K562 (cell line): ENCODE results near the gene SPATS1. TPM values are rescaled to one million over a fixed set of nuclear protein-coding genes. Genes with fewer than 3 reads are reported as not detected.

Source experiments
- HSF4 ChIP-seq: fragments of 250-450 bp; sonication (Bioruptor Pico); IDR thresholded peaks from 2 replicates; pipeline ENCODE4 v2.1.2; 2022; ENCODE audit warnings: mild to moderate bottlenecking, moderate library complexity, borderline replicate concordance
- MED1 ChIP-seq: sonication (generic); formaldehyde crosslinking; IDR thresholded peaks from 2 replicates; pipeline ENCODE4 v1.8.1; 2023; ENCODE audit warnings: missing genetic modification reagents, borderline replicate concordance
- NCOA6 ChIP-seq: fragments of 450-650 bp; IDR thresholded peaks from 2 replicates; pipeline ENCODE4 v1.6.1; 2017; ENCODE audit warnings: mild to moderate bottlenecking
- polyA plus RNA-seq, 8 experiments: library from polyadenylated mRNA; depleted of rRNA in 4 of 8; stranded (reverse) in 5 of 8; unstranded in 3 of 8; fragments of >200 nt; fragmentation: Nextera tagmentation in 2 of 8; fragmentation: Illumina TruSeq in 1 of 8; extraction: Ambion mirVana in 2 of 8; extraction: Trizol in 1 of 8; gene quantifications; 2 replicates each; pipeline versions ENCODE4 v1.2.1 to v1.2.3, GENCODE V29; 2011 to 2014; ENCODE audit warnings: inconsistent platforms in 1 of 8, missing spikeins in 1 of 8
- total RNA-seq, 7 experiments: library from RNA; depleted of rRNA in 6 of 7; stranded (reverse); fragments of >200 nt in 6 of 7; fragmentation: Illumina TruSeq in 2 of 7; extraction: Trizol in 2 of 7; gene quantifications; 2 replicates each; pipeline versions ENCODE4 v1.2.1 to v1.2.3, GENCODE V29; 2011 to 2021; ENCODE audit warnings: low replicate concordance in 1 of 7
- TF ChIP-seq, protein P1 (sequence below): sonication (generic); formaldehyde crosslinking; IDR thresholded peaks from 2 replicates; pipeline ENCODE4 v1.8.1; 2023; ENCODE audit warnings: mild to moderate bottlenecking, missing genetic modification reagents
- TF ChIP-seq, protein P2 (sequence below): IDR thresholded peaks from 2 replicates; pipeline ENCODE4 v1.6.1; 2011; ENCODE audit warnings: borderline replicate concordance, low read depth, mild to moderate bottlenecking, moderate library complexity, low read length; ENCODE audit not compliant: insufficient read depth, poor library complexity, severe bottlenecking
- TF ChIP-seq, protein P3 (sequence below): fragments of 250-450 bp; sonication (Bioruptor Pico); IDR thresholded peaks from 2 replicates; pipeline ENCODE4 v1.5.0; 2020; ENCODE audit warnings: mild to moderate bottlenecking
- TF ChIP-seq, protein P4 (sequence below): fragments of 450-650 bp; IDR thresholded peaks from 2 replicates; pipeline ENCODE4 v1.6.1; 2016; ENCODE audit warnings: low read depth
- TF ChIP-seq, protein P5 (sequence below): fragments of 450-650 bp; IDR thresholded peaks from 2 replicates; pipeline ENCODE4 v1.6.1; 2016; ENCODE audit warnings: mild to moderate bottlenecking

SPATS1 gene
- total and polyA plus RNA-seq, 9 of the 15 experiments (the other 6 are each of a cell fraction or from before 2014, with no cell fraction given) = not detected

DNA sequence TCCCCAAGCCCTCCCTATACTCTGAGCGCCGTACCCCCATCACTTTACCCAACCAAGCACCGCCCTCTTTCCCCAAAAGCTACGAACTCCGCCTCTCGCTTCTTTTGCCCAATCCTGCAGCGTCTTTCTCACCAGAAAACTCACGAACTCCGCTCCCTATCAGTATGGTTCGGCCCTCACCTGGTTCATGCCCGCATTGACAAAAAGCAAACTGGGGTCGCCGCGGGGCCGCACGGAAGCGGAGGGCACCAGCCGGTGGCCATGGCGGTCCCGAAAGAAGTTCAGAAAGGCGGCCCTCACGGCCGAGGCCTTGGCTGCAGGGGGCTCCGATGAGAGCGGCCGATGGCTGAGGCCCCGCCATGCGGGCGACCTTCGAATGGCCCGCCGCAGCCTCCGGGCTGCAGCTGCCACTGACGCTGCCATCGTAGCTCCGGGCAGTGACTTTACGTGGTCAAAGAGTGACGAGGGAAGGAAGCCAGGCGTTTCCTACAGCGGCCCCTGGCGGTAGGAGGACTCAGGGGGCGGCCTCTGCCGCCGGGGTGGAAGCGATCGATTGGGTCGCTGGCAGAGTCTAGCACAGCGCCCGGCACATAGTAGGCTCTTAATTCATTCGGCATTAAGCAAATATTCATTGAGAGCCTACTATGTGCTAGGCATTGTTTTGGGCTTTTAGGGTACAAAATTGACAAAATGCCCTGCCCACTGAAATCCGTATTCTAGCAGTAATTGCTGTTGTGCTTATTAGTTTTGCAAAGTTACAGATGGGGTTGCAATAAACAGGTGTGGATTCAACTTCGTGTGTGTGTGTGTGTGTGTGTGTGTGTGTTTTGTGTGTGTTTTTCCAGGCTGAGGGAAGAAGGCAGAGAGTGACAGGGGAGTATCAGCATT lies 29.3 kb upstream of the SPATS1 start, which contains the start of gene AARS2 (continued):
- TF ChIP-seq, protein P1, sequence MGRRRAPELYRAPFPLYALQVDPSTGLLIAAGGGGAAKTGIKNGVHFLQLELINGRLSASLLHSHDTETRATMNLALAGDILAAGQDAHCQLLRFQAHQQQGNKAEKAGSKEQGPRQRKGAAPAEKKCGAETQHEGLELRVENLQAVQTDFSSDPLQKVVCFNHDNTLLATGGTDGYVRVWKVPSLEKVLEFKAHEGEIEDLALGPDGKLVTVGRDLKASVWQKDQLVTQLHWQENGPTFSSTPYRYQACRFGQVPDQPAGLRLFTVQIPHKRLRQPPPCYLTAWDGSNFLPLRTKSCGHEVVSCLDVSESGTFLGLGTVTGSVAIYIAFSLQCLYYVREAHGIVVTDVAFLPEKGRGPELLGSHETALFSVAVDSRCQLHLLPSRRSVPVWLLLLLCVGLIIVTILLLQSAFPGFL = no peak
- TF ChIP-seq, protein P2, sequence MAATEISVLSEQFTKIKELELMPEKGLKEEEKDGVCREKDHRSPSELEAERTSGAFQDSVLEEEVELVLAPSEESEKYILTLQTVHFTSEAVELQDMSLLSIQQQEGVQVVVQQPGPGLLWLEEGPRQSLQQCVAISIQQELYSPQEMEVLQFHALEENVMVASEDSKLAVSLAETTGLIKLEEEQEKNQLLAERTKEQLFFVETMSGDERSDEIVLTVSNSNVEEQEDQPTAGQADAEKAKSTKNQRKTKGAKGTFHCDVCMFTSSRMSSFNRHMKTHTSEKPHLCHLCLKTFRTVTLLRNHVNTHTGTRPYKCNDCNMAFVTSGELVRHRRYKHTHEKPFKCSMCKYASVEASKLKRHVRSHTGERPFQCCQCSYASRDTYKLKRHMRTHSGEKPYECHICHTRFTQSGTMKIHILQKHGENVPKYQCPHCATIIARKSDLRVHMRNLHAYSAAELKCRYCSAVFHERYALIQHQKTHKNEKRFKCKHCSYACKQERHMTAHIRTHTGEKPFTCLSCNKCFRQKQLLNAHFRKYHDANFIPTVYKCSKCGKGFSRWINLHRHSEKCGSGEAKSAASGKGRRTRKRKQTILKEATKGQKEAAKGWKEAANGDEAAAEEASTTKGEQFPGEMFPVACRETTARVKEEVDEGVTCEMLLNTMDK = peak; percentile 96
- TF ChIP-seq NCOA6 (no peak), HSF4 (CRISPR knock-in tag) (no peak), MED1 (CRISPR knock-in tag) (no peak)
- TF ChIP-seq, protein P3, sequence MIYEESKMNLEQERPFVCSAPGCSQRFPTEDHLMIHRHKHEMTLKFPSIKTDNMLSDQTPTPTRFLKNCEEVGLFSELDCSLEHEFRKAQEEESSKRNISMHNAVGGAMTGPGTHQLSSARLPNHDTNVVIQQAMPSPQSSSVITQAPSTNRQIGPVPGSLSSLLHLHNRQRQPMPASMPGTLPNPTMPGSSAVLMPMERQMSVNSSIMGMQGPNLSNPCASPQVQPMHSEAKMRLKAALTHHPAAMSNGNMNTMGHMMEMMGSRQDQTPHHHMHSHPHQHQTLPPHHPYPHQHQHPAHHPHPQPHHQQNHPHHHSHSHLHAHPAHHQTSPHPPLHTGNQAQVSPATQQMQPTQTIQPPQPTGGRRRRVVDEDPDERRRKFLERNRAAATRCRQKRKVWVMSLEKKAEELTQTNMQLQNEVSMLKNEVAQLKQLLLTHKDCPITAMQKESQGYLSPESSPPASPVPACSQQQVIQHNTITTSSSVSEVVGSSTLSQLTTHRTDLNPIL (CRISPR knock-in tag) = 0 out of 2 replicates have a peak, but pooled peaks have one; percentile 38
- TF ChIP-seq, protein P4, sequence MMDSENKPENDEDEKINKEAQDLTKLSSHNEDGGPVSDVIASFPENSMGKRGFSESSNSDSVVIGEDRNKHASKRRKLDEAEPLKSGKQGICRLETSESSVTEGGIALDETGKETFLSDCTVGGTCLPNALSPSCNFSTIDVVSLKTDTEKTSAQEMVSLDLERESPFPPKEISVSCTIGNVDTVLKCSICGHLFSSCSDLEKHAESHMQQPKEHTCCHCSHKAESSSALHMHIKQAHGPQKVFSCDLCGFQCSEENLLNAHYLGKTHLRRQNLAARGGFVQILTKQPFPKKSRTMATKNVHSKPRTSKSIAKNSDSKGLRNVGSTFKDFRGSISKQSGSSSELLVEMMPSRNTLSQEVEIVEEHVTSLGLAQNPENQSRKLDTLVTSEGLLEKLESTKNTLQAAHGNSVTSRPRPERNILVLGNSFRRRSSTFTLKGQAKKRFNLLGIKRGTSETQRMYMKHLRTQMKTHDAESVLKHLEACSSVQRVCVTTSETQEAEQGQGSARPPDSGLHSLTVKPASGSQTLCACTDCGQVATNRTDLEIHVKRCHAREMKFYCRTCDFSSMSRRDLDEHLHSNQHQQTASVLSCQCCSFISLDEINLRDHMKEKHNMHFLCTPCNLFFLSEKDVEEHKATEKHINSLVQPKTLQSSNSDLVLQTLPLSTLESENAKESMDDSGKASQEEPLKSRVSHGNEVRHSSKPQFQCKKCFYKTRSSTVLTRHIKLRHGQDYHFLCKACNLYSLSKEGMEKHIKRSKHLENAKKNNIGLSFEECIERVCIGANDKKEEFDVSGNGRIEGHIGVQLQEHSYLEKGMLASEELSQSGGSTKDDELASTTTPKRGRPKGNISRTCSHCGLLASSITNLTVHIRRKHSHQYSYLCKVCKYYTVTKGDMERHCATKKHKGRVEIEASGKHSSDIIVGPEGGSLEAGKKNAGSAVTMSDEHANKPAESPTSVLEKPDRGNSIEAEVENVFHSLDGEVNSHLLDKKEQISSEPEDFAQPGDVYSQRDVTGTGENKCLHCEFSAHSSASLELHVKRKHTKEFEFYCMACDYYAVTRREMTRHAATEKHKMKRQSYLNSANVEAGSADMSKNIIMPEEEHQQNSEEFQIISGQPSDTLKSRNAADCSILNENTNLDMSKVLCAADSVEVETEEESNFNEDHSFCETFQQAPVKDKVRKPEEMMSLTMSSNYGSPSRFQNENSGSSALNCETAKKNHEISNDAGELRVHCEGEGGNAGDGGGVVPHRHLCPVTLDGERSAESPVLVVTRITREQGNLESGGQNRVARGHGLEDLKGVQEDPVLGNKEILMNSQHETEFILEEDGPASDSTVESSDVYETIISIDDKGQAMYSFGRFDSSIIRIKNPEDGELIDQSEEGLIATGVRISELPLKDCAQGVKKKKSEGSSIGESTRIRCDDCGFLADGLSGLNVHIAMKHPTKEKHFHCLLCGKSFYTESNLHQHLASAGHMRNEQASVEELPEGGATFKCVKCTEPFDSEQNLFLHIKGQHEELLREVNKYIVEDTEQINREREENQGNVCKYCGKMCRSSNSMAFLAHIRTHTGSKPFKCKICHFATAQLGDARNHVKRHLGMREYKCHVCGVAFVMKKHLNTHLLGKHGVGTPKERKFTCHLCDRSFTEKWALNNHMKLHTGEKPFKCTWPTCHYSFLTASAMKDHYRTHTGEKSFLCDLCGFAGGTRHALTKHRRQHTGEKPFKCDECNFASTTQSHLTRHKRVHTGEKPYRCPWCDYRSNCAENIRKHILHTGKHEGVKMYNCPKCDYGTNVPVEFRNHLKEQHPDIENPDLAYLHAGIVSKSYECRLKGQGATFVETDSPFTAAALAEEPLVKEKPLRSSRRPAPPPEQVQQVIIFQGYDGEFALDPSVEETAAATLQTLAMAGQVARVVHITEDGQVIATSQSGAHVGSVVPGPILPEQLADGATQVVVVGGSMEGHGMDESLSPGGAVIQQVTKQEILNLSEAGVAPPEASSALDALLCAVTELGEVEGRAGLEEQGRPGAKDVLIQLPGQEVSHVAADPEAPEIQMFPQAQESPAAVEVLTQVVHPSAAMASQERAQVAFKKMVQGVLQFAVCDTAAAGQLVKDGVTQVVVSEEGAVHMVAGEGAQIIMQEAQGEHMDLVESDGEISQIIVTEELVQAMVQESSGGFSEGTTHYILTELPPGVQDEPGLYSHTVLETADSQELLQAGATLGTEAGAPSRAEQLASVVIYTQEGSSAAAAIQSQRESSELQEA = no peak
- TF ChIP-seq, protein P5, sequence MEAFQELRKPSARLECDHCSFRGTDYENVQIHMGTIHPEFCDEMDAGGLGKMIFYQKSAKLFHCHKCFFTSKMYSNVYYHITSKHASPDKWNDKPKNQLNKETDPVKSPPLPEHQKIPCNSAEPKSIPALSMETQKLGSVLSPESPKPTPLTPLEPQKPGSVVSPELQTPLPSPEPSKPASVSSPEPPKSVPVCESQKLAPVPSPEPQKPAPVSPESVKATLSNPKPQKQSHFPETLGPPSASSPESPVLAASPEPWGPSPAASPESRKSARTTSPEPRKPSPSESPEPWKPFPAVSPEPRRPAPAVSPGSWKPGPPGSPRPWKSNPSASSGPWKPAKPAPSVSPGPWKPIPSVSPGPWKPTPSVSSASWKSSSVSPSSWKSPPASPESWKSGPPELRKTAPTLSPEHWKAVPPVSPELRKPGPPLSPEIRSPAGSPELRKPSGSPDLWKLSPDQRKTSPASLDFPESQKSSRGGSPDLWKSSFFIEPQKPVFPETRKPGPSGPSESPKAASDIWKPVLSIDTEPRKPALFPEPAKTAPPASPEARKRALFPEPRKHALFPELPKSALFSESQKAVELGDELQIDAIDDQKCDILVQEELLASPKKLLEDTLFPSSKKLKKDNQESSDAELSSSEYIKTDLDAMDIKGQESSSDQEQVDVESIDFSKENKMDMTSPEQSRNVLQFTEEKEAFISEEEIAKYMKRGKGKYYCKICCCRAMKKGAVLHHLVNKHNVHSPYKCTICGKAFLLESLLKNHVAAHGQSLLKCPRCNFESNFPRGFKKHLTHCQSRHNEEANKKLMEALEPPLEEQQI = peak; percentile 95
